Uterus (tissue), 2 donors: ENCODE measurements around the gene TADA2B.

ENCODE experiments used
- CTCF ChIP-seq, 4 experiments: fragments of 200-600 bp in 2 of 4; fragments of 450-650 bp in 2 of 4; sonication (generic) in 2 of 4; IDR thresholded peaks; one replicate each; pipeline ENCODE4 v1.5.1; 2016 to 2019; ENCODE audit warnings: antibody characterized with exemption in 4 of 4, mild to moderate bottlenecking in 2 of 4, moderate library complexity in 1 of 4
- POLR2A ChIP-seq, 2 donors: fragments of 450-650 bp; IDR thresholded peaks; one replicate each; pipeline ENCODE4 v1.6.1; 2016; ENCODE audit warnings: antibody characterized with exemption in 2 of 2, mild to moderate bottlenecking in 1 of 2, moderate library complexity in 1 of 2

DNA sequence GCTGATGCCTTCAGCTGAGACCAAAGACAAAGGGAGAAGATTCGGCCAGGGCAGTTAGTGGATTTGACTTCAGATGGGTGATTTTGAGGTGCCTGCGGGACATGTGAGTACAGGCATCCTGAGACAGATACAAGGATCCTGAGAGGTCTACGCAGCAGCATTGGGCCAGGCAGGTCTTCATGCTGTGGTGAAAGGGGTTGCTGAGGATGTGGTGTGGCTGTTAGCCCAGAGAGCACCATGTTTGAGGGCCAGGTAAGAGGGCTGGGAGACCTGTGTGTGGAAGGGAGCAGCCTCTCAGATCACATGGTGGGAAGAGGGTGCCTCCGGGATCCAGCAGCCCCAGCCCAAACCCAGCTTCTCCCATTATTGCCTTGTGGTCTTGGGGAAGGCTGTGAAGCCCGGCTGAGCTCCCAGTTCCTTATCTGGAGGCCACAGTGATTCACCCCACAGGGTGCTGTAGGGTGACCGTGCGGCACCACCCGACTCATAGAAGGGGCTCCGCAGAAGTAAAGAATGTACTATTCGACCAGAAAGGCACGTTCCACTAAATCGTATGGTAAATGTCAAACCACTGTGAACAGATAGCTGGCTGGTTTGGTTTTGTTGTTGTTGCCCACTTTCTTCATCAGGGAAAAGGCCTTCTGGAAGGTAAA, 27.7 kb upstream of the TADA2B start:
- TF ChIP-seq CTCF (IDR thresholded peaks at IDR 0.05): no peak
- TF ChIP-seq POLR2A (IDR thresholded peaks at IDR 0.05): no peak
